Activated gamma-delta T cell treated with Interleukin-2 at 50 U/mL for 16 hours (primary cell): ENCODE results near the gene FBXL17.

ENCODE experiments used
- DNase-seq: peaks from one replicate; pipeline ENCODE4 v3.0.0-alpha.2; 2020

FBXL17 gene

DNA sequence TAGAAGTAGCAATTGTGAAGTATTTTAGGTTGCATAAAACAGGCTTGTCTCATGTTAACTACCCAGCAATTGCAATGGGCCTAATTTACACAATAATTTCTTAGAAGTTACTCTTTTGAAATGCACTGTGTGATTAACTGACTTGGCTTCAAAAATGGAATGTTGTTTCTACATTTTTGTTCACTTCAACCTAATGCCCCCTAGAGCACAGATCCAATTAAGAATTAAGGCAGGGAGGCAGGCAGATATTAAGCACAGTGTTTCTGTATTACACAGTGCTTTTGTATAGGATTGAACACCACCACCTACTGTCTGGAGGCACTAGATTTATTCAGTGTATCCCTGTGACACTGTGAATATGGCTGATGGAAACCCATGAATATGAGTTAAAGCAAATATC, 302.1 kb downstream of the FBXL17 start:
- no peak for DNase-seq

DNA sequence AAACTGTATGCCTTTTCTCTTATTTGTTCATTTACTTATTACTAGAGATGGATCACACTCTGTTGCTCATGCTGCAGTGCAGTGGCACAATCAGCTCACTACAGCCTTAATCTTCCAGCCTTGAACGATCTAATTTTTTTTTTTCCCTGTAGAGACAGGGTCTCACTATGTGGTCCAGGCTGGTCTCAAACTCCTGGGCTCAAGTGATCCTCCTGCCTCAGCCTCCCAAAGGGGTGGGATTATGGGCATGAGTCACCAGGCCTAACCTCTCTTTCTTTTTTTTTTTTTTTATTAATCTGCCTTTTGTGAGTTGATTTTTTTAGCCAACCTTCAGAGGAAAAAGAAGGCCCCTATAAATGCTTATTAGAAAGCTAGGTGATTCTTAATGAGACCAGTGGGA, 303.0 kb downstream of the FBXL17 start:
- no peak for DNase-seq

DNA sequence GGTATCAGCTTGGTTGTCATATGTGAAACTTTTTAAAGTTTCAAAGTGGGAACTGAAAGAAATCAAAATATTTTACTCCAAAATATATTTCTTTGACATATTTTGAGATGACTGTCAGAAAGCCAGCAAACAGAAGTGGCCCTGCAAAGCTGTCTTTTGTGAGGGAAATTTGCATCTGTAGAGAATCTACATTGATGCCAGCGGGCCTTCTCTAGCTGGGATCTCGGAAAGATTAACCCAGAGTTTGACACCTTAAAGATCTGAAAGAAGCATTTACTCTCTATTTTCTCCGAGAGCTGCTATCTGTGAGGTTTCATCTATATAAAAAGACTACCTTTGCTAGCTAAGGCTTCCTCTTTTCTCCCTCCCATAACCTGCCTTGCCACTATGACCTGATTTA, 303.6 kb downstream of the FBXL17 start:
- DNase-seq: no peak

DNA sequence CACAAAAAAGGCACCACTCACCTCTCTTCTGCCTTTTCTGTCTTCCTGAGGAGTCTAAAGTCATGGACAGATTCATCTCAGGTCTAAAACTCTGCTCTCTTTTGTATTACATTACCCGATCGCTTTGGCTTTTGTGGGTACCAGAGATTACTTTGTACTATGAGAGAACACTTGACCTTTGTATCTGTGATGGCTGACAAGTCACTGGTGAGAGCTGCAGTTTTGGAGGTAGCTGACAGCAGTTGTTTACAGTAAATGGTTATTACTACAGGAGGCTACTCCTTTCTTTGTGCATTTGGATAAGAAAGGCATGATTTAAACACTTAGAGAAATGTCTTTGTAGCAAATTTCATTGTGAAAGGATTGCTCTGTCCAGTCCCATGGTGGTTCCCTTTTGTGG, 307.3 kb downstream of the FBXL17 start:
- DNase-seq: no peak

DNA sequence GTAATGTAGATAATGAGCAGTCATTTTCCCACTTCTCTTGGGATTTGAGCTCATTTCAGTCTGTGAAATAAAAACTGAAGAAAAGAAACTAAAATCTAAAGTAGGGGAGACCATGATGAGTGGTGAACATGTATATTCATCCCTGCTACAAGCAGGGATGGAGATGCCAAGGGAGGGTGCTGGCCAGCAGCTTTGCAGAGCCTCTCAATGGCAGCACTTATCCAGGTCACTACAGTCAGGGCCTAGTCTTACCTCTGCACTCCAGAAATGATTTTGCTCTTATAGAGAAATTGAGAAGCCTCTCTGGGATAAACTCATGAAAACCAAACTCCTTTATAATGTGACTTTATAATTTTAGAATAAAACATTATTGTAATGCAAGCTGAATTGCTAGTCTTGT, 317.6 kb downstream of the FBXL17 start:
- DNase-seq: no peak

DNA sequence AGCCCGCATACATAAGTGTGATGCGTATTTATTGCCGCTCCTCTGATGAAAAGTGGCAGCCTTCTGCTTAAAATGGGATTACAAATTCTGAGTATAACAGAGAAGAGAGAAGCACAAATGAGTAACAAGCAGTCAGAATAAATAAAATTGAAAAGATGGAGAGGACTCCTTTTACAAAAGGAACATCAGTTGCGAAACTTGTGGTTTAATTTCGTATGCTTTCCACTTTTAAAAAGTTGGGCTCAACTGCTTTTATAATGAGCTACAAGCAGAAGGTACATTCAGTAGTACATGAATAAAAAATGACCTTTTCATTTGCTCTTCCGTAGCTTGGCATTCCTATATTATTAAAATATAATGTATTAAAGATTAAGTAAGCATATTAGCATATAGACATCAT, 320.0 kb downstream of the FBXL17 start:
- DNase-seq: no peak

DNA sequence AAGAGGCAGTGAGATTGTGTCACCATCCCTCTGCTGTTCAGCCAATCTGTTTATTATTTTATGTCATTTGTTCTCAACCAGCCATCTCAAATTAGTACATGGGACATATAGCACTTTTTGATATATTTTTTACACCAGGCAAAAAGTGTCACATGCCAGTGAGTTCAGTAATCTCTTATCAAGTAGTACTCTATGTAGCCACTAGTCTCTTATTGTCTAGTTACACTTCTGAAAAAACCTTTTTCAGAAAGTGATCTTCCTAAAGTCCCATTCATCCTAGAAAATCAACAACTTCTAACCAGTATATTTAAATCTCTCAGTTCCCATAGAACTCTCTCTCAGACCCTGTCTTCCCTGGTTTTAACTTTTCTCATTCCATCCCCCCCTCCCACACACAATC, 321.6 kb downstream of the FBXL17 start:
- DNase-seq: no peak

DNA sequence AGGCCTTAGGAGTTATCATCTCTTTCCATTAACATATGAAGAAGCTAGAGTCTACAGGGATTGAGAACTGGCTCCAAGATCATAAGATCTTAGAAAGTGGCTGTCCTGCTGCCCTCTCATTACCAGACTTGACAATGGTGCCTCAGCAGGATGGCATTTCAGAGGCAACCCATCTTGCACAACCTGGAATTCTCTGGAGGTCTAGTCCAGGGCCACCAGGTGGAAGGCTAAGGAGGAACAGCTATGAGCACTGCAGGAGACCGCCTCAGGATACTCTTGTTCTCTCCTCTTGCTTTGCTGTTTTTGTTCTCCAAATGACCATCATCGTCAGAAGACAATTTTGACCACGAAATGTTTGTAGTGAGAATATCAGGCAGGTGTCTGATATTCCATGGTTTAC, 322.6 kb downstream of the FBXL17 start:
- DNase-seq: no peak

DNA sequence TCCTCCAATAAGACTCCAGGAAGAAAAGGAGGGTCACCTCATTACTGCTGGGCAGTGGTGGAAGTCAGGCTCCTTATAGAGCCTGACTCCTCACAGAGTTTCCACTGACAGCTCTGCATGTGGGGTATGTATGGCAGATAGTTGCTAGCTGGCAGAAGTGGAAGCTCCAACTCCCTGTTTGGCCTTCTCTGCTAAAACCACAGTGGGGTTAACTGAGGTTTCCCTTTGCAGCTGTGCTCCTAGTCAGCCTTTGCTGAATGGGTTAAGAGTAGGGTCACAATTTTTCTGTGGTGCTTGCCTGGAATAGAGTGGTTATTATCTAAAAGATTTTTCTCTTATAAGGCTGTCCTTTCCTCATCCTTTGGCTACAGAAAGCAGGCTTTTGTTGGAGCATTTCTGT, 327.5 kb downstream of the FBXL17 start:
- no peak for DNase-seq

DNA sequence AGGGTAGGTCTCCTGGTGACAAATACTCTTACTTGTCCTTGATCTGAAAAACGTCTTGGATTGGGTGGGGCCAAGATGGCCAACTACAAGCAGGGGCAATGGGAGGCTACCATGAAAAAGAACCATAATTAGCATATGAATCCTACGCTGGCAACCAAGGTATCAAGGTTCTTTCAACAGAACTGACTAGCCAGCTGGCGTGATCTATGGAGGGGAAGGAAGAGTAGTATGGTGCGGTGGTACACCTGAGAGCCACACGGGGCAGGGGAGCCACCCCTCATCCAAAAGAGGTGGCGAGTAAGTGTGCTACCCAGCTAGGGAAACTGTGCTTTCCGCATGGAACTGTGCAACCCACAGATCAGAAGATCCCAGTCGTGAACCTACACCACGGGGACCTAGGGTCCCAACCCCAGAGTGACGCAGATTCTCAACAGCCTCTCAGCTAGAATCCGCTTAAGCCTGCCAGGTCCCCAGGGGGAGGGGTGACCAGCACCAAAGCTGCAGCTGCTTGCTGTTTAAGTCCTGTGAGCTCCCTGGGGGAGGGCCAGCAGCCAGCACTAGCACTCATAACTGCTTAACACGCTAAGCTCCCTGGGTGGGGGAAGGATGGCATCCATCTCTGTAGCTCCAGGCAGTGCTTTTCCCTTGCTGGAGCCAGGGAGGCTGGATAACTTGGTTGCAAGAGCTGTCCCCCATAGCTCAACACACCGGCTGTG, 334.8 kb downstream of the FBXL17 start:
- DNase-seq: no peak

DNA sequence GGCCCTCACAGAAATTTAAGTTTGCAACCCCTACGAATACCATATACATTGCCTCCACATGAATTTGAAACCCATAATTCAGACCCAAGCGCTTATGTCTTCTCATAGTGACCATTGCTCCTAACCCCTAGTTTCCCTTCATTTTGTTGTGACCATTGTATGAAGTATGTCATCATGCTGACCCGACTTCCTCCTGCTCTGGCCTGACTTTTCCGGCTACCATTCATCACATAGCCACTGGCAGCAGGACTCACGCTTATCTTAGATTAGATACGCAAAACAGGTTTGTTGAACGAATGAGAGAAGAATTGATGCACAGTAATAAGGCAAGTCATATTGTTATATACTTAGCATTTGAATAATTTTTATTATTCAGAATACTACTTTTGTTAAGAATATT, 345.4 kb downstream of the FBXL17 start:
- DNase-seq: no peak

DNA sequence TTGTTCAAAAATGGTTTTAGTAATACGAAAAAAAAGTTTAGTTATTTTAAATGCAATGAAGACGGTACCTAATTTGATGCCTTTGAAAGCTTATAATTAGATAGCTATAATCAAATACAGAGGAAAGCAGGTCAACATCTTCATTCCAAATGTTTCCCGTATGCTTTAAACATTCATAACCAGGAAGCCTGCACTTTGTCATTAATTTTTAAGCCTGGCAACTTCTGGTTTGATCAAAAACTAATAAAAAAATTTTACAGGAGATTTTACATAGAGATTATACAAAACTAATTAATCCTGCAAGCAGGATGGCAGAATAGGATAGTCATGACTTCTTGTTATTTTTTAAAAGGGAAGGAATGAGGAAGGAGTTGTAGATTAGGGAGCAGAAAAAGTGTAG, 353.0 kb downstream of the FBXL17 start:
- no peak for DNase-seq

DNA sequence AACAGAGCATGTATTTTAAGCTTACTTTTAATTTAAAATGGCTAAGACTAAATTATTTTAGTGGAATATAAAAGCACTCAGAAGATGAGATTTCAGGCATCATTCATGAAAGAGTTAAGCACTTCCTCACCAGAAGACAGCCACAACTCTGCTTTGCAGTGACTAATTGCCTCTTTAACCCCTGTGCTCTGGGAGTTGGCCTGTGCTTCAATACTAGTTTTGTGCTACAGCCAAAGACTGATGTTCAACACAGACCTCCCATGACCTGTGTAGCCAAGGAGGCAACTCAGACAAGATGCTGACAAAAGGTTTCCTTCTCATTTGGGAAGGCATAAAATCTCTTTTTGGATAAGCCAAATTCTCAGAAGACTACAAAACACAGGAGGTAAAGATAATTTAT, 353.5 kb downstream of the FBXL17 start:
- no peak for DNase-seq

DNA sequence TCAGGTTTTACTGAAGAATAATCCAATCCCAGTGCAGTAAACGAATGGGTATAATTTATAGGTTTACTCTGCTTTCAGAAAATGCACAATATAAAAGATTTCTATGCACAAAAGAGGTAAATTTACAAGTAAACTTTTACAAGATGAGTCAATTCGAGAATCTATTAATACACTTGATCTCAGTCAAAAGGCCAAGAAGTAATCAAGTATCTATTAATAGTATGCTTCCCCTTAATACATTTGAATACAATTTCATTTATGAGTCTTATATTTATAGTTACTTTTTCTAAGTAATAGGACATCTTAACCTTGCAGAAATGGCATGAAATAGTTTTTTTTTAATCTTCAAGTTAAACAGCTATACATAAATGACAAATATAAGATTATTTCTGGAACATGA, 355.9 kb downstream of the FBXL17 start:
- DNase-seq: no peak

DNA sequence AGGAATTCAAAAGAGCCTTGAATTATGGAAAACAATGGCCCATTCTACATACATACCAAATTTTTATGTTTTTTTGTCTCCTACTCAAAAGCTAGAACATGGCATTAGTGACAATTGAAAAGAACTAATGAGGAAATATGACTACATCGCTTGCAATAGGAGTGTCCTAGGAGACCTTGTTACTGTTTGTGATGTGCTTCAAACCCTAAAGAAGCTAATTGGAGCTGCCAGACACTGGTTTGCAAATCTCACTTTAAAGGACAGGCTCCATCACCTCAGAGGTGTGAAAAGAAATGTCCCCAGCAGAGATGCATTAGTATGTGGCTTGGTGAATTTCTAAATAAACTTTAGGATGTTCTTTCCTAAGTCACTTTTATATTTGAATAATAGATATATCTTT, 356.9 kb downstream of the FBXL17 start:
- DNase-seq: no peak

DNA sequence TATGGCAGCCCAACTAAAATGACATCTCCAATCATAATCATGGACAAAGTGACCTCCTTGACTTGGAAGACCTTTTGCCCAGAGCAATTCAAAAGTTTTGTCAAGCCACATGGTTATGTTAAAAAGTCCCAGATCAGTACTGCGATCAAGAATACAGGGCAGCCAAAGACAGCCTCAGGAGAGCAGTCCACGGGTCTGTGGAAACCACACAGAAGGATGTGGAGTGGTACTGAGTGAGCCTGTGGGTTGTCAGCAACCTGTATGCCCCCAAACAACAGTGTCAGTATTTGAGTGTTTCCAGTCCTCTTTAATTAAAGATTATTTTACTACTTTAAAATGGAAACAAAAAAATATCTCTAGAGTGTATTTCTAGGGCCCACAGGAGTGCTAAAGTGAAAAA, 365.8 kb downstream of the FBXL17 start:
- no peak for DNase-seq

DNA sequence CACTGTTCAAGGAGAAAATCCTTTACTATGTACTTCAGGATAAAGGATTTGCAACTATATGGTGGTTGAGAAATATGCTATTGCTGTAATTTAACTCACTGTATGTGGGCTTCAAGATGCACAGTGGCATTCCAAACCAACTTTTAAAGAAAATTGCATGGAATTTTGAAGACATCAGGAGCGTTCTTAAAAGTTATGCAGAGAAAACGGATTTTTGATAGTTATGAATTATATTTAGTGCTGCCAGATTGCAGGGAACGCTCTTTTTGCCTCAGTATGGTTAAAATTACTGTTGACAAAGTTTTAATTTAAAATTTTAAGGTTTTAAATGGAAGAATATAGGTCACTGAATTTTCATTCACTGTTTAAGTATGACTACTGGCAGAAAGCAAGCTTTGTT, 375.1 kb downstream of the FBXL17 start:
- no peak for DNase-seq

DNA sequence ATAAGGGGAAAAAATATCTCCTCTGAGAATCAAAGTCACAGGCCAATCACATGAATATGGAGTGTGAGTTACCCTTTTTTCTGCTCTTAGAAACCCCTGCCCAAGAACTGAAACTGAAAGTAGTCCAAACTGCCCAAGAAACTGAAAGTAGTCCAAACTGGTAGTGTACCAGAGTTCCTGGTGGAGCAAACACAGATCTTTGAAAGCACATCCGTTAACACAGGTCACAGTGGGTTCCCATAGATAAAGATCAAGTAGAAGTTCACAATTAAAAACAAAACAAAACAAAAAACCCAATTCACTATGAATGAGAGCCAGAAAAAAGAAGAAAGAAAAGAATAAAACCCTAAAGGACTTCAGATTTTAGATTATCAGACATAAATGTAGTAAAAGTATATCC, 378.7 kb downstream of the FBXL17 start:
- no peak for DNase-seq

DNA sequence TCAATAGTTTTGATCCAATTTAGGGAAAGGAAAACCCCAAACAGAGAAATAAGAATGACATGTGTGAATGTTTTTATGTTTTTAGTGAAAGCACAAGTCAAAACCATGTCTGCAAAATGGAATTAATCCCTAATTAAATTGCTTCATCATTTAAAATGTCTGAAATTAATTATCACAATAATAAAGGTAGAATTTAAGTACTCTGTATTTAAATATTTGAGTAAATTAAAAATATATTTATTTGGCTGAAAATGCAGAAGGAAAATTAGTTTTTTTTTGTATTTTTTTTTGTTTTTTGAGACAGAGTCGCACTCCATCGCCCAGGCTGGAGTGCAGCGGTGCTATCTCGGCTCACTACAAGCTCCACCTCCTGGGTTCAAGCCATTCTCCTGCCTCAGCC, 380.7 kb downstream of the FBXL17 start:
- DNase-seq: no peak

DNA sequence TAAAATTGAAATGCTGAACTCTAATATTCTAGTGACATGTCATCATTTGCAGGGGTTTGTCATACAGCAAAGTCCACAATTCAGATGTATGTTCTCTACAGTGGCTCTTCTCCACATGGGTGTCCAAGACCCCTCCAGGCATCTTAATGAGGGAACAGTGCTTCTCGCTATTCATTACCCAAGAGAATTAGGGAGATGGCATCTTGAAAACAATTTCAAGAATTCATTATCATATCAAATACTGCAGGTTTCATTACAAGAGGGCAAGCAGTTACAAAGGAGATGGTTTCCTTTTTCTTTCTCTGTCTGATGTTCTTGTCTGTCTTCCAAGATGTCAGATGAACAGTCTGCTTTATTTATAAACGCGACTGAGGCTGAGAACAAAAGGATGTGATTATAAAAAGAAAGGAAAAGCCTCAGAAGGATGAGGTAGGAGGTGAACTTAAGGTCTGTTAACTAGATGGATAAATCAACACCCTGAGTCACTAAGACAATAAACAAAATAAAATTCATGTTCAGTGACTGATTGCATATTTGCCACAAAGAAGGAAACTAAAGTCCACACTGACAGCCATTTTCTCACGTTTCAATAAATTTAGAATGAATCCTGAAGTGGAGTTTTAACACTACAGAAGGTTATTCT, 384.4 kb downstream of the FBXL17 start:
- DNase-seq: no peak

DNA sequence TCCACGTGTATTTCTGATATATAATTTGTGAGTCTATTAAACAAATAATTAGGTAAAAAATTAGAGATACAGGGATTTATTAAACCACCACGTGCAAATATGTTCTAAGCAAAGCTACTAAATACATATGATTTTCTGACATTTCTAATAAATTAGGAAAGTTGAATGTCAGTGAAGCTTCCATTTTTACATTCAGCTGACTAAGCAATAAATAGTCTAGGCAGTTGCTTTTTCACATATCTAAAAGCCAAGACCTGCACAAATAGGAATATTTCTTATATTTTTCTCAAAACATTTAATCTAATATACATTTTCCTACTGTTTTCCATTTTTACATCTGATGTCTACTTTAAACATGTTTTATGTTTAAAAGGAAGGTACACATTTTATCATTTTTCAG, 388.6 kb downstream of the FBXL17 start:
- DNase-seq: no peak

DNA sequence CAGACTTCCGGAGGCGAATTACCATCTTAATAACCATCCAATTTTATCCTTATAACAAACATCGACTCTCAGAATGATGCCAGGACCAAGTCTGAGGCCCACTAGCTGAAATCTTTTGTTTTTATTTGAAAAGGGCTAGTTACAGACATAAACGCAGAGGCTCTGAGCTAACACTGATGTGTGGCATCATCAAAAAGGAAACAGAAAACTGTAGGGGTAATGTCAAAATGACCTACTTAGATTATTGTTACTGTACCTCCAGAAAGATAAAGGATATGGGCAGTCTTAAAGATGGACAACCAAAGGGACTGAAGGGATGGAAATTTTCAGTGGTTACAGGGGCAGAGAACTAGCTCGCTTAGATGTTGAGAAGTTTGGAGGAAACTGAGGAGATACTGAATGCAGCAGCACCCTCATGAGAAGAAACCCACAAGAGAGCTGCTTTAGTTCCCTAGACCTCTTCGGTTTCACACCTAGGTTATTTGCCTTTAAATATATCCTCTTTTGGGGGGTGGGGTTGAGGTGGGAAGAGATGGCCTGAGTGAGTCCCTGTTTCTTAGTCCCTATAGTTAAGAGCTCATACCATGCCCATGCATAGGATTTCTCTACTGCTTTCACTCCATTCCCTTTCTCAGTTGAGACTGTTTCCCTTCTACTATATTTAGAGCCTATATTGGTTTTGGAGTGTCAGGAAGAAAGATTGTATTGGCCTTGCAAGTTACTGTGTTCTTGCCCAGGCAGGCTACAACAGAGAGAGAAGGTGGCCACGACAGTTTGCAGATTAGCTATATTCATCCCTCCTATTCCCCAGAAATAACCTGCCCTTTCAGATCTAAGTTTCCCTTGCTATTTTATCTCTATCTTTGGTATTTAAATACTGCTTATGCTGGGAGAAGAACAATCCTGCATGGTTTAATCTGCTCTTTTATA, 390.8 kb downstream of the FBXL17 start:
- DNase-seq: no peak

DNA sequence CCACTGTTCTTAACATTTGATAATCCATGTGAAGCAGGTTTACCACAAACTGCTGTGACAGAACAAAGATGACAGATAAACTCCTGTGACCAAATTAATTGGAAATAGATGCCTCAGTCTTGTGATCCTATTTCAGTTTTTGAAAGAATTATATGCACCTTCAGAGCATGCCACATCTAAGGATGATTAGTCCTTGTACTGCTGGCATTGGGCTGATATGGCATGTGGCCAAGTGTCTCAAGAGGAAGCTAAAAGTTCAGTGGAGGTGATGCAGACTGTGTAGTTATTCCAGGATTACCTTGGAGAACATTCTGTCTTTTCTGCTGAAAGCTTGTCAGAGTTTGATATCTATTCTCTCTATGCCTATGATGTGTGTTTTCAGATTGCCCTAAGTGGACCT, 396.8 kb downstream of the FBXL17 start:
- DNase-seq: no peak
